Endothelial cell of umbilical vein (primary cell): Measurements from ENCODE around the gene CLINT1. TPM values are rescaled to one million over a fixed set of nuclear protein-coding genes. Genes with fewer than 3 reads are reported as not detected.

Source experiments
- BruUV-seq: library from RNA; stranded (reverse); fragments of 400-500 nt; replicated peaks from 2 replicates; lab custom pipeline; 2021; lab: Mats Ljungman, UMichigan
- CTCF ChIA-PET: fragments of 300-600, 350-600 bp; sonication (Branson Sonifier 250); formaldehyde crosslinking; loops from one replicate; lab custom pipeline; 2021; ENCODE audit warnings: antibody characterized with exemption, inconsistent platforms; lab: Charles Lee
- POLR2A ChIA-PET: fragments of 300-600, 350-600 bp; sonication (Branson Sonifier 250); formaldehyde crosslinking; loops from one replicate; lab custom pipeline; 2021; ENCODE audit warnings: antibody characterized with exemption, inconsistent platforms; lab: Charles Lee
- DNase-seq: peaks from one replicate; pipeline ENCODE4 v3.0.0-alpha.2; 2011; ENCODE audit warnings: low read depth, low spot score
- FAIRE-seq: peaks from 2 replicates; lab custom pipeline; 2011; peaks lifted over from hg19 to GRCh38; lab: Jason Lieb, UNC
- H2AFZ ChIP-seq: 2 replicates; pipeline ENCODE4 v1.6.0; 2012; ENCODE audit warnings: low read depth, low read length, control low read depth, inconsistent platforms
- H3K27ac ChIP-seq: 2 replicates; pipeline ENCODE4 v1.5.1; 2011; ENCODE audit warnings: low read depth, mild to moderate bottlenecking, control low read depth, low read length, moderate library complexity; ENCODE audit not compliant: insufficient read depth
- H3K27me3 ChIP-seq, 2 experiments: 2 replicates each; pipeline versions ENCODE4 v1.6.0 to v1.6.1; 2011; ENCODE audit warnings: low read length in 2 of 2, mixed read lengths in 1 of 2; ENCODE audit not compliant: control insufficient read depth in 2 of 2, insufficient read depth in 2 of 2
- H3K36me3 ChIP-seq, 2 experiments: 2 replicates in 1 of 2; 3 replicates in 1 of 2; pipeline ENCODE4 v1.5.1; 2011; ENCODE audit warnings: low read length in 2 of 2, mild to moderate bottlenecking in 1 of 2, moderate library complexity in 1 of 2; ENCODE audit not compliant: control insufficient read depth in 2 of 2, insufficient read depth in 2 of 2; ENCODE audit errors: extremely low read depth in 1 of 2
- H3K4me1 ChIP-seq: 3 replicates; pipeline ENCODE4 v1.5.1; 2011; ENCODE audit warnings: mild to moderate bottlenecking, low read length; ENCODE audit not compliant: control insufficient read depth, insufficient read depth; ENCODE audit errors: extremely low read depth
- H3K4me2 ChIP-seq: 2 replicates; pipeline ENCODE4 v1.6.1; 2011; ENCODE audit warnings: low read length, control low read depth, mixed read lengths; ENCODE audit not compliant: insufficient read depth
- H3K4me3 ChIP-seq, 3 experiments: fragments of 200-600 bp in 1 of 3; sonication (generic), shearing (Covaris generic) in 1 of 3; replicated peaks in 1 of 3; 2 replicates each; pipeline ENCODE4 v1.5.1; 2011 to 2016; ENCODE audit warnings: control low read depth in 3 of 3, low read length in 3 of 3, mild to moderate bottlenecking in 2 of 3, inconsistent platforms in 1 of 3, low read depth in 1 of 3, moderate library complexity in 1 of 3; ENCODE audit not compliant: insufficient read depth in 1 of 3
- H3K79me2 ChIP-seq: 2 replicates; pipeline ENCODE4 v1.6.0; 2012; ENCODE audit warnings: low read length, inconsistent platforms; ENCODE audit not compliant: control insufficient read depth, insufficient read depth
- H3K9ac ChIP-seq: replicated peaks from 2 replicates; pipeline ENCODE3; 2011; ENCODE audit warnings: low read length, control low read depth; ENCODE audit not compliant: insufficient read depth; ENCODE audit errors: extremely low read depth
- H3K9me1 ChIP-seq: replicated peaks from 3 replicates; pipeline ENCODE4 v1.6.0; 2011; ENCODE audit warnings: mild to moderate bottlenecking, low read length; ENCODE audit not compliant: control insufficient read depth, insufficient read depth; ENCODE audit errors: extremely low read depth
- H3K9me3 ChIP-seq: replicated peaks from 2 replicates; pipeline ENCODE4 v1.5.1; 2012; ENCODE audit warnings: low read length, inconsistent platforms; ENCODE audit not compliant: control insufficient read depth, insufficient read depth
- H4K20me1 ChIP-seq: replicated peaks from 2 replicates; pipeline ENCODE3; 2011; ENCODE audit warnings: mild to moderate bottlenecking, low read length; ENCODE audit not compliant: control insufficient read depth, insufficient read depth; ENCODE audit errors: extremely low read depth
- CTCF ChIP-seq, 2 donors: IDR thresholded peaks; 1 replicate in 1 of 2; 2 replicates in 1 of 2; pipeline ENCODE4 v1.5.1; 2011; ENCODE audit warnings: low read length in 2 of 2, mild to moderate bottlenecking in 2 of 2, moderate library complexity in 2 of 2, control low read depth in 1 of 2, inconsistent platforms in 1 of 2, low read depth in 1 of 2; ENCODE audit not compliant: insufficient read depth in 1 of 2; ENCODE audit errors: extremely low read depth in 1 of 2
- EZH2 ChIP-seq: IDR thresholded peaks from 2 replicates; pipeline ENCODE4 v1.6.1; 2012; ENCODE audit warnings: borderline replicate concordance, low read depth, mild to moderate bottlenecking, moderate library complexity, low read length, inconsistent platforms; ENCODE audit not compliant: severe bottlenecking
- FOS ChIP-seq: IDR thresholded peaks from 2 replicates; pipeline ENCODE4 v1.6.1; 2011; ENCODE audit warnings: mild to moderate bottlenecking, low read length, moderate library complexity, borderline replicate concordance; ENCODE audit not compliant: insufficient read depth
- GATA2 ChIP-seq: IDR thresholded peaks from 2 replicates; pipeline ENCODE4 v1.7.0; 2011; ENCODE audit warnings: low read depth, mild to moderate bottlenecking, moderate library complexity, mixed read lengths, low read length; ENCODE audit not compliant: insufficient read length, insufficient read depth
- JUN ChIP-seq: IDR thresholded peaks from 2 replicates; pipeline ENCODE4 v1.6.1; 2011; ENCODE audit warnings: borderline replicate concordance, low read depth; ENCODE audit not compliant: insufficient read length, insufficient read depth
- MAX ChIP-seq: IDR thresholded peaks from 2 replicates; pipeline ENCODE4 v1.6.1; 2011; ENCODE audit not compliant: insufficient read depth, insufficient read length
- MYC ChIP-seq: IDR thresholded peaks from one replicate; pipeline ENCODE4 v1.6.1; 2011; ENCODE audit warnings: mild to moderate bottlenecking, low read depth, low read length
- POLR2A ChIP-seq: IDR thresholded peaks from 2 replicates; pipeline ENCODE4 v1.6.1; 2012; ENCODE audit warnings: low read depth, mild to moderate bottlenecking, control low read depth, low read length
- POLR2AphosphoS5 ChIP-seq: IDR thresholded peaks from 2 replicates; pipeline ENCODE4 v1.6.1; 2012; ENCODE audit warnings: low read depth, mild to moderate bottlenecking, control low read depth, low read length, moderate library complexity; ENCODE audit not compliant: insufficient read depth
- dilution Hi-C: fragments of 300-500 bp; cut with MboI; formaldehyde crosslinking; loops from one replicate; pipeline ENCODE4 v1.15.0; 2019; ENCODE audit warnings: low sequenced_read_pairs; ENCODE audit not compliant: extremely low pct_ligation_motif_present
- intact Hi-C: fragments of 100-400 bp; cut with micrococcal nuclease; formaldehyde crosslinking; loops from one replicate; pipeline ENCODE4 v1.10.0; 2022
- polyA plus RNA-seq, 4 experiments: library from polyadenylated mRNA; depleted of rRNA in 3 of 4; stranded (reverse) in 3 of 4; unstranded in 1 of 4; fragments of >200 nt; gene quantifications; 2 replicates each; pipeline versions ENCODE4 v1.2.1 to v1.2.3, GENCODE V29; 2011 to 2012; ENCODE audit warnings: missing spikeins in 1 of 4
- total RNA-seq: library from RNA; stranded (reverse); gene quantifications from 2 replicates; pipeline ENCODE4 v1.2.3, GENCODE V29; 2021

Gene CLINT1
- total and polyA plus RNA-seq, 2 donors (not counting 3 experiments of a cell fraction or from before 2014, with no cell fraction given), result 76.6 to 158 TPM

- H3K4me1 ChIP-seq, result peaks cover 27% of the 10 kb centered on the region
- dilution Hi-C loops (no loop called here), intact Hi-C loops (loop anchor here (2.0 to 10.0 kb wide), 3 partner anchors 31 to 567 kb away; partner anchors contain the start of gene CLINT1)
- no TSS peak for BruUV-seq
- H3K9ac ChIP-seq, result peak overlapping the region; percentile 3
- no peaks in the 10 kb centered on the region for H3K9me1 ChIP-seq
- TF ChIP-seq POLR2A (no peak), POLR2AphosphoS5 (peak; percentile 39), MYC (no peak), JUN (peak; percentile 33), MAX (no peak), EZH2 (no peak), GATA2 (peak; percentile 41), FOS (peak; percentile 25), CTCF (IDR thresholded peaks at IDR 0.05; ENCODE audit: extremely low read depth in 1 of 2, insufficient read depth in 1 of 2, low read depth in 1 of 2, low read length in 2 of 2) (no peak)
- H3K4me2 ChIP-seq, result peak overlapping the region; percentile 97
- peak overlapping the region in 1 of 3 experiments; percentile 38 for H3K4me3 ChIP-seq
- ChIA-PET CTCF (interaction anchor here (1.7 to 2.5 kb wide), 2 partner anchors 10 to 122 kb away, joined by 6 to 9 read pairs; no protein-coding TSS in a partner anchor), POLR2A (no interaction called here)
- H4K20me1 ChIP-seq, result peaks cover 16% of the 10 kb centered on the region
- no peaks in the 10 kb centered on the region for H3K36me3 ChIP-seq
- FAIRE-seq, result peak; percentile 76
- no peaks in the 10 kb centered on the region for H3K9me3 ChIP-seq
- peak overlapping the region; percentile 38 for H3K27ac ChIP-seq
- H2AFZ ChIP-seq, result no peak overlapping the region
- DNase-seq, result peak; percentile 81
- H3K27me3 ChIP-seq, result no peaks in the 10 kb centered on the region
- peaks cover 66% of the 10 kb centered on the region for H3K79me2 ChIP-seq
Measured at GRCh38 chr5:157827423-157827822, 31.5 kb downstream of the CLINT1 start.
